Stimulated activated CD8-positive, alpha-beta memory T cell treated with anti-CD3 and anti-CD28 coated beads, Interleukin-15, amount 100 ng/mL, for 1 hour (primary cell): ENCODE data around the gene TMEM115.

Experiments
- DNase-seq: peaks from one replicate; pipeline ENCODE4 v3.0.0-alpha.2; 2020; ENCODE audit warnings: low read depth

The TMEM115 gene

GRCh38 chr3:50378024-50378423, 18.7 kb upstream of the TMEM115 start:
- DNase-seq = no peak

GRCh38 chr3:50375258-50375931, 16.1 kb upstream of the TMEM115 start:
- no peak for DNase-seq

- DNase-seq = no peak
Measured at GRCh38 chr3:50374363-50375257, 15.3 kb upstream of the TMEM115 start.

GRCh38 chr3:50373146-50374051, 14.1 kb upstream of the TMEM115 start:
- DNase-seq = no peak

- DNase-seq = no peak
Measured at GRCh38 chr3:50372349-50372748, 13.0 kb upstream of the TMEM115 start.

GRCh38 chr3:50371133-50371685, 11.9 kb upstream of the TMEM115 start:
- no peak for DNase-seq

- no peak for DNase-seq
Measured at GRCh38 chr3:50370594-50370993, 11.3 kb upstream of the TMEM115 start.

- no peak for DNase-seq
Measured at GRCh38 chr3:50369012-50369670, 9.8 kb upstream of the TMEM115 start.

- DNase-seq = no peak
Measured at GRCh38 chr3:50365842-50366220, 6.5 kb upstream of the TMEM115 start.

- peak; percentile 88 for DNase-seq
Measured at GRCh38 chr3:50365080-50365841, 5.9 kb upstream of the TMEM115 start.

GRCh38 chr3:50364573-50365079, 5.3 kb upstream of the TMEM115 start:
- DNase-seq = no peak

- DNase-seq = no peak
Measured at GRCh38 chr3:50359760-50360110, 414 bp upstream of the TMEM115 start.

- no peak for DNase-seq
Measured at GRCh38 chr3:50358355-50358910, 888 bp downstream of the TMEM115 start.

GRCh38 chr3:50357481-50357880, 1.8 kb downstream of the TMEM115 start:
- DNase-seq = no peak

- no peak for DNase-seq
Measured at GRCh38 chr3:50356553-50356952, 2.8 kb downstream of the TMEM115 start.

- no peak for DNase-seq
Measured at GRCh38 chr3:50355829-50356552, 3.3 kb downstream of the TMEM115 start.

- no peak for DNase-seq
Measured at GRCh38 chr3:50354850-50355249, 4.5 kb downstream of the TMEM115 start.

- DNase-seq = no peak
Measured at GRCh38 chr3:50354186-50354764, 5.0 kb downstream of the TMEM115 start.
